MCF 10A (cell line): Measurements from ENCODE around the gene FYCO1. TPM values are rescaled to one million over a fixed set of nuclear protein-coding genes. Genes with fewer than 3 reads are reported as not detected.

Experiments
- BruUV-seq: library from RNA; stranded (reverse); fragments of 400-500 nt; replicated peaks from 2 replicates; lab custom pipeline; 2021; lab: Mats Ljungman, UMichigan
- CTCF ChIA-PET: fragments of 300-600 bp; sonication (Branson Sonifier 250); formaldehyde crosslinking; extraction: SDS; loops from one replicate; lab custom pipeline; 2021; ENCODE audit warnings: antibody characterized with exemption, inconsistent platforms; lab: Yijun Ruan, JAX
- POLR2A ChIA-PET: fragments of 300-600, 350-650 bp; sonication (Branson Sonifier 250); formaldehyde crosslinking; extraction: SDS; loops from one replicate; lab custom pipeline; 2020; ENCODE audit warnings: antibody characterized with exemption, inconsistent platforms; lab: Yijun Ruan, JAX
- DNase-seq: peaks from one replicate; pipeline ENCODE4 v3.0.0-alpha.2; 2018; ENCODE audit not compliant: unreplicated experiment
- H3K27ac Mint-ChIP-seq: one replicate; pipeline ENCODE4 v1.8.0; 2022; ENCODE audit warnings: mild to moderate bottlenecking, low read depth, mixed read lengths; ENCODE audit not compliant: unreplicated experiment
- H3K27me3 Mint-ChIP-seq: one replicate; pipeline ENCODE4 v1.8.0; 2022; ENCODE audit warnings: mixed read lengths; ENCODE audit not compliant: insufficient read depth, unreplicated experiment
- H3K36me3 Mint-ChIP-seq: one replicate; pipeline ENCODE4 v1.8.0; 2022; ENCODE audit warnings: mild to moderate bottlenecking, moderate library complexity, mixed read lengths; ENCODE audit not compliant: insufficient read depth, unreplicated experiment
- H3K4me1 Mint-ChIP-seq: one replicate; pipeline ENCODE4 v1.8.0; 2022; ENCODE audit warnings: mixed read lengths; ENCODE audit not compliant: insufficient read depth, unreplicated experiment
- H3K4me3 Mint-ChIP-seq: one replicate; pipeline ENCODE4 v1.8.0; 2022; ENCODE audit warnings: mild to moderate bottlenecking, moderate library complexity, mixed read lengths; ENCODE audit not compliant: unreplicated experiment
- H3K9me3 Mint-ChIP-seq: one replicate; pipeline ENCODE4 v1.8.0; 2022; ENCODE audit warnings: mixed read lengths; ENCODE audit not compliant: unreplicated experiment
- intact Hi-C: fragments of 100-400 bp; cut with micrococcal nuclease; formaldehyde crosslinking; loops from 2 replicates; pipeline ENCODE4 v1.14.1; 2022
- total RNA-seq: library from RNA; stranded (reverse); gene quantifications from 2 replicates; pipeline ENCODE4 v1.2.3, GENCODE V29; 2022
- TF ChIP-seq, protein P1 (sequence below): fragments of 200-600 bp; IDR thresholded peaks from one replicate; pipeline ENCODE4 v1.8.0; 2022; ENCODE audit warnings: antibody characterized with exemption, mild to moderate bottlenecking; ENCODE audit not compliant: unreplicated experiment

Gene FYCO1
- total RNA-seq, 1 experiment from 2014 or later = 18.4 TPM

DNA sequence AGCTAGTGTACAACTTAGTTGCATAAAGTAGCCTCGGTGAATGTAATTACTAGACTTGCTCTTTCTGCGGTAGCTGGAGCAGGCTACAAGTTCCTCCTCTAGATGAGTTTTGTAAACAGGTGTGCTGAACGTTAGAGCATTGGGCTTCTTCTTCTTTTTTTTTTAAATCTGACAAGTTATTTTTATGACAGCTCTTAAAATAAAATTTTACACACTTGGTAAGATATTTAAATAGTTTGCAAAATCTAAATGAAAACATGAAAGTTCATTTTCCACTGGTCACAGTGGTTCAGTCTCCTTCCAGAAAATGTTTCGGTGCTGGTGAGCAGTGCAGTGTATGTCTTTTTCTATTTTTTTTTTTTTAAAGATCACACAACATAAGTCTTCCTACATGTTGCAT is 106.3 kb downstream of the FYCO1 start:
- no peaks in the 10 kb centered on the region for H3K4me1 Mint-ChIP-seq
- H3K36me3 Mint-ChIP-seq = no peaks in the 10 kb centered on the region
- intact Hi-C loops = no loop called here
- peaks cover 27% of the 10 kb centered on the region for H3K27me3 Mint-ChIP-seq
- TF ChIP-seq, protein P1, sequence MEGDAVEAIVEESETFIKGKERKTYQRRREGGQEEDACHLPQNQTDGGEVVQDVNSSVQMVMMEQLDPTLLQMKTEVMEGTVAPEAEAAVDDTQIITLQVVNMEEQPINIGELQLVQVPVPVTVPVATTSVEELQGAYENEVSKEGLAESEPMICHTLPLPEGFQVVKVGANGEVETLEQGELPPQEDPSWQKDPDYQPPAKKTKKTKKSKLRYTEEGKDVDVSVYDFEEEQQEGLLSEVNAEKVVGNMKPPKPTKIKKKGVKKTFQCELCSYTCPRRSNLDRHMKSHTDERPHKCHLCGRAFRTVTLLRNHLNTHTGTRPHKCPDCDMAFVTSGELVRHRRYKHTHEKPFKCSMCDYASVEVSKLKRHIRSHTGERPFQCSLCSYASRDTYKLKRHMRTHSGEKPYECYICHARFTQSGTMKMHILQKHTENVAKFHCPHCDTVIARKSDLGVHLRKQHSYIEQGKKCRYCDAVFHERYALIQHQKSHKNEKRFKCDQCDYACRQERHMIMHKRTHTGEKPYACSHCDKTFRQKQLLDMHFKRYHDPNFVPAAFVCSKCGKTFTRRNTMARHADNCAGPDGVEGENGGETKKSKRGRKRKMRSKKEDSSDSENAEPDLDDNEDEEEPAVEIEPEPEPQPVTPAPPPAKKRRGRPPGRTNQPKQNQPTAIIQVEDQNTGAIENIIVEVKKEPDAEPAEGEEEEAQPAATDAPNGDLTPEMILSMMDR = no peak
- no peak for DNase-seq
- ChIA-PET CTCF (interaction anchor here (0.6 to 0.7 kb wide), 3 partner anchors 396 to 1329 kb away, joined by 3 to 4 read pairs (median 3); no protein-coding TSS in a partner anchor), POLR2A (interaction anchor here (0.7 kb wide), 1 partner anchor 174 kb away, joined by 3 read pairs; no protein-coding TSS in a partner anchor)
- H3K4me3 Mint-ChIP-seq = no peak overlapping the region
- BruUV-seq = no TSS peak
- H3K27ac Mint-ChIP-seq = no peak overlapping the region
- H3K9me3 Mint-ChIP-seq = no peaks in the 10 kb centered on the region

DNA sequence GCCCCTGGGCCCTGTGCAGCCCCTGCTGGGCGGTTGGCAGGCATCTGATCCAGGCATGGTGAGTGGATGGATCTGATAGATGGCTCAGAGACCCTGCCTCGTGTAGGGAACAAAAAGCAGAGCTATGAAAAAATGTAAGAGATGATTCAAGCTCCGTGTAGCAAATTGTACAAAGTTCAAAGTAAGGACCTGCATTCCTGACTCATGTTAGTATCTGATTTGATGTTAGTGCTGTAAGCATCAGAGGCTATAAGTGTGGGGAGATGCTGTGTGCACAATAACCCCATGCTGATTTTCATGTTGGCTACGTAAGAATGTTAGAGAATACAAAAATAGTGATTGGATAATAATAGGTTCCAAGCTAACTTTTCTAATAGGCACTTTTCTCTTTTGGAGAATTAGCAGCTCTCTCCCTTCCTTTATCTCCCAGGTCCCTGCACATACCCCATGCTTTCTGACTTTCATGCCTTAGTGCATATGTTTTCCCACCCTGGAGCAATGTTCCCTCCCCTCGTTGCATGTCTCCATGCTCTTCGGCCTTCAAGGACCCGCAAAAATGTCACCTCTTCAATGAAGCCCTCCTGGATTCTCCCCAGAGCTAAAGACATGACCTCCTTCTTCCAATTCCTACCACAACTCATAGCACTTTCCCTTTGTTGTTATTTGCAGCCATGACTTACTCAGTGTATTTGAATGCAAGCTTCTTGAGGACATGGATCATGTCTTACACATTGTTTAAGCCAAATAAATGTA is 107.7 kb downstream of the FYCO1 start:
- intact Hi-C loops = no loop called here
- Mint-ChIP-seq H3K4me3 (no peak overlapping the region), H3K9me3 (no peaks in the 10 kb centered on the region), H3K27me3 (peaks cover 28% of the 10 kb centered on the region), H3K36me3 (no peaks in the 10 kb centered on the region), H3K27ac (no peak overlapping the region), H3K4me1 (no peaks in the 10 kb centered on the region)
- no TSS peak for BruUV-seq
- ChIA-PET POLR2A (interaction anchor here (1.1 to 1.2 kb wide), 2 partner anchors 46 to 71 kb away, joined by 3 to 4 read pairs; partner anchors contain the start of gene LZTFL1), CTCF (no interaction called here)
- TF ChIP-seq, protein P1 = no peak
- no peak for DNase-seq

- H3K27ac Mint-ChIP-seq = no peak overlapping the region
- peaks cover 28% of the 10 kb centered on the region for H3K27me3 Mint-ChIP-seq
- no peak overlapping the region for H3K4me3 Mint-ChIP-seq
- intact Hi-C loops = no loop called here
- DNase-seq = no peak
- no TSS peak for BruUV-seq
- TF ChIP-seq, protein P1 = no peak
- no peaks in the 10 kb centered on the region for H3K9me3 Mint-ChIP-seq
- POLR2A ChIA-PET = interaction anchor here (1.1 to 1.2 kb wide), 2 partner anchors 46 to 71 kb away, joined by 3 to 4 read pairs; partner anchors contain the start of gene LZTFL1
- H3K36me3 Mint-ChIP-seq = no peaks in the 10 kb centered on the region
- CTCF ChIA-PET = no interaction called here
- H3K4me1 Mint-ChIP-seq = no peaks in the 10 kb centered on the region
These were observed 108.3 kb downstream of the FYCO1 start for GRCh38 chr3:45887285-45887684.

DNA sequence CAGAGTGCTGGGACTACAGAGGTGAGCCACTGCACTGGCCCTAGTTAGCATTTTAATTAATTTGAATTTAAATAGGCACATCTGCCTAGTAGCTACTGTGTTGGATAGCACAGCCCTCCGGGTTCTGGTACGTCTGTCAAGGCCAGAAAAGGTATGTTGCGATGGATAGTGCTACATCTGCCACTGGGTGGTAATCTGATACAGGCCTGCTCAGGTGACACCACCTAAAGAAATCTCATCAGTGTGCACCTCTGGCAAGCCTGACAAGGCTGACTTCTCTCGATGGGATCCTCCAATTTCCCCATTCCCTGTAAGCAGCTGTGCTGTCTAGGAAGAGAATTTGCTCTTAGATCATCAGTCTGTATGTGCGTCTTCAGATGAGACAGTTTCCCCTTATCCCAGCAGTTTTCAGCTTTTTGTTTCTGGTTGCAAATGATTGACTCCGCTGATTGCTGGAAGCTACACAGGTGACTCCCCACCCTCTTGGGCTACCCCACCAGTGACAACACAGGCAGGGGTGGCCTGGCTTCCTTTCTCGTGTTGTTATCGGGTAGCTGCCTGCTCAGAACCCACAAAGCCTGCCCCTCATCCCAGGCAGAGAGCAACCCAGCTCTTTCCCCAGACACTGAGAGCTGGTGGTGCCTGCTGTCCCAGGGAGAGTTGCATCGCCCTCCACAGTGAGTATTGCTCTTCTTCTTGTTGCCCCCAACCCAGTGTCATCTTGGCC is 109.5 kb downstream of the FYCO1 start, which contains the start of gene CCR9:
Gene CCR9 (plus strand): TSS at position 565 of the 727 bp plus-strand sequence. CDS start 8,391 bp downstream, outside the sequence.
- Mint-ChIP-seq H3K27ac (no peak within 1 kb of the TSS), H3K36me3 (no peaks in the 10 kb centered on the region), H3K4me1 (peaks cover 4% of the 10 kb centered on the region), H3K27me3 (peaks cover 18% of the 10 kb centered on the region), H3K4me3 (no peak within 1 kb of the TSS), H3K9me3 (no peaks in the 10 kb centered on the region)
- intact Hi-C loops = no loop called here
- CTCF ChIA-PET = no interaction called here
- POLR2A ChIA-PET = interaction anchor here (0.7 to 1.2 kb wide), 3 partner anchors 19 to 44 kb away, joined by 3 to 4 read pairs (median 3); partner anchors contain the start of gene LZTFL1
- TF ChIP-seq, protein P1 = no peak
- DNase-seq = no peak
- BruUV-seq = no TSS peak
